ENCODE data around the gene C1orf198.

Gene C1orf198

DNA sequence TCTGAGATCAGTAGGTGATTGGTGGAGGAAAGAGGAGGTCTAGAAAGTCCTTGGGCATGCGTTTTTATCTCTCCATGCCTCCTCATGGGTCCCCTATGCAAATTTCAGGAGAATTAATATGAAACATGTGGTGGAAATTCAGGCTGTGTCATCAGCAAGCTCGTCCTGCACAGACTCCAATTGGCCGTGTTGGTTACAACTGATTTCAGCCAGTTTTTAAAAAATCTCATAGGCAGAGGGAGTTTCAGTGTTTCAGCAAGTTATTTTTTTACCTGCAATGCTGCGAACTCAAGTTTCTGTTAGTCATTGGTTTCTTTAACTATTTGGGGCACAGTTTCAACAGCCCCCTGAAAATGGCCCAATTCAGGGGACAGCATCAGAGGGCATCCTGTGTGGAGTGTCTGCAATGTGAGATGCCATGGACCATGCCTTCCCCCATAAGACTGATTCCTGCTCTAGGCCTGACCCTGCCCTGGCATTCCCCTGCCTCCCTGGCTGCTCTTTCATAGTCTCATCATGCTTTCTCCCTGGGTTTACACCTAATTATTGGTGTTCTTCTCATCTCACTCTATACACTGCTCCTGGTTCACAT, 59.9 kb downstream of the C1orf198 start:
- TF ChIP-seq CTCF (conservative IDR thresholded peaks at IDR 0.05) = no peak
- no peak overlapping the region for H3K27ac ChIP-seq

GRCh38 chr1:230807561-230808280, 60.6 kb downstream of the C1orf198 start:
- no peak for TF ChIP-seq CTCF (conservative IDR thresholded peaks at IDR 0.05)
- no peak overlapping the region for H3K27ac ChIP-seq

DNA sequence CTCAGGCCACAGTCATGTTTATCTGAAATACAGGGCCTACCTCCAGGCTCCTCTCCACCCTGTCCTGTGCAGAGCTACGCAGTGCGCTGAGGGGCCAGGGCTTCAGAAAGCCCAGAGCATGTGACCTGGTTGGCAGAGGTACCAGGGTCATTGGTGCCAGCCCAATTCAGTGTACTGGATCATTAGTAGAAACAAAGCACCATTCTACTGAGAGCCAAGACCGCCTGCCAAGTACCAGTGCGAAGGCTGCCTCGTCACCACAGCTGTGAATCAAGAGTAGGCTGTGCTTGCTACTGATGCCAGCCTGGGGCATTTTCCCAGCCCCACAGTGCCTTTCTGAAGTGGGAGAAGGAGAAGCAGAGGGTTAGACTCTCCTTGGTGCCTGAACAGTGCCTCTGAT, 61.3 kb downstream of the C1orf198 start:
- no peak overlapping the region for H3K27ac ChIP-seq
- no peak for TF ChIP-seq CTCF (conservative IDR thresholded peaks at IDR 0.05)

DNA sequence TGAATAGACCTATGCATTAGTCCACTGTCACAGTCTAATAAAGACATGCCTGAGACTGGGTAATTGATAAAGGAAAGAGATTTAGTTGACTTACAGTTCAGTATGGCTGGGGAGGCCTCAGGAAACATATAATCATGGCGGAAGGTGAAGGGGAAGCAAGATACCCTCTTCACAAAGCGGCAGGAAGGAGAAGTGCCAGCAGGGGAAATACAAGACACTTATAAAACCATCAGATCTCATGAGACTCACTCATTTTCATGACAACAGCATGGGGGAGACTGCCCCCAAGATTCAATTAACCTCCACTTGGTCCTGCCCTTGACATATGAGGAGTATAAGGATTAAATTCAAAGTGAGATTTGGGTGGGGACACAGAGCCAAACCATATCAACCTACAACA, 61.8 kb downstream of the C1orf198 start:
- TF ChIP-seq CTCF (conservative IDR thresholded peaks at IDR 0.05) = no peak
- no peak overlapping the region for H3K27ac ChIP-seq

DNA sequence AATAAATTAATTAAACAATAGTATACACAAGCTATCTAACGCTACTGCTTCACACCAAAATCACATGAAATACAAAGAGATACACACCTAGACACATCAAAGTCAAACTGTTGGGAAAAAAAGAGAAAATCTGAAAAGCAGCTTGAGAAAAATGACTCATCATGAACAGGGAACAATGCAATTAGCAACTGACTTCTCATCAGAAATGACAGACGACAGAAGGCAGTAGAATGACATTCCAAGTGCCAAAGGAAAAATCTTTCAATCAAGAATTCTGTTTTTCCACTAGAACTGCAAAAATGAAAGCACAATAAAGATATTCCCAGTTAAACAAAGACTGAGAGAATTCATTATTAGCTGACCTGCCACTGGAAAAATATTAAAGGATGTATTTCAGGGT, 63.9 kb downstream of the C1orf198 start:
- TF ChIP-seq CTCF (conservative IDR thresholded peaks at IDR 0.05) = no peak
- no peak overlapping the region for H3K27ac ChIP-seq

DNA sequence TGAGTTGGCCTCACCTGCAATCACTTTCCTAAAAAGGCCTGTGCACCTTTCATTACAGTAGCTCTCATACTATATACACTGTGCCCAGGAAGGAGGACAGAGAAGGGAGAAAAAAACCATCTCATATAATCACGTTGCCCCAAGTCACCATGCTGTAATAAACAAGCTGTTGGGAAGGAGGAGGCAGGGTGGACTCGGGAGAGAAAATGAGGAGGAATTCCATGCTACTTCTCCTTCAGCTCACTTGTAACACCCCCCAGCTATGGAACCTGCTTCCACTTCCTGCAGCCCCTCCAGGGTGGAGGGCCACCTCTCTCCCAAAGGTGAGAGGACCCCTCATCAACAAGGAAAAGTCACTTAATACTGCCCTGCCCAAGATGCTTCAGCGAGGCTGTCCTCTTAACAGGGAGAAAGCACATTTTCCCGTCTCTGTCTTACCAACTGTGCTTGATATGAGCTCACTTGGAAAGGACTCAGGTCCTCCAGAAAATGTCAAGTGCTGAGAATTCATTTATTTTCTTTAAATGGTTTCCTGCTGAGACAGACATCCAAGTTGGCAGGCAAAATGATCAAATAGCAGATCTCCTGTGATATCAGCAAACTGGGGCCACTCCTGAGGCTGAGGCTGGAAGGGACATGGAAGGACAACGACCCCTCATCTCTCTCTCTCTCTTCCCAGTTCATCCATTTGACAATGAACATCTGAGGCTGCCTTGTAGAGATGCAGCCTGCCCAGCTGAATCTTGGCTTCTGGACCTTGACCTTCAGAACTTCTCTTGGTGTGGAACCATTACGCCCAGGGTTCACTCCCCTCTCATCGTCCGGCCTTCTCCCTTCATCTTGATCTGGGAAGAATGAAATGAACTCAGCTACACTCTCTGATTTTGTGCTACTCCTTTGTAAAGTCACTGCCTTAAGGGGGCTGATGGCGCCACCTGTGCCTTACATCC, 67.2 kb downstream of the C1orf198 start:
- no peak for TF ChIP-seq CTCF (conservative IDR thresholded peaks at IDR 0.05)
- H3K27ac ChIP-seq = no peak overlapping the region

DNA sequence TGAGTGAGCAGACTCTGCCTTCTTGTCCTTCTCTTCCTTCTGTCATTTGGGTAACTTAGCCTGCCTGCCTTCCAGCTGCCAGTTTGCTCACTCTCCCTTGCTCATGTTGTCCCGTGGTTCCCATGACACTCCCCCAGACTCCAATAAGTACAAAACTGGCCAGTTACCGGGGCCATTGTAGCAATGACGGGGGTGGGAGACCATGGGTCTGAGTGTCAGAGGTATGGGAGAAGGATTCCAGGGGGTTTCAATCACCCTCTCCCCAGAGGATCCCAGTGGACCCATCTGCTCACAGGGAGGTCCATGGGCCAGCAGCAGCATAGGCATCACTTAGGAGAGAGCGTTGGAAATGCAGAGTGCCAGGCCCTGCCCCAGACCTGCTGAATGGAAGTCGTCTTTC, 69.8 kb downstream of the C1orf198 start:
- no peak overlapping the region for H3K27ac ChIP-seq
- TF ChIP-seq CTCF (conservative IDR thresholded peaks at IDR 0.05) = no peak
